Chondrocyte (in vitro differentiated cells): Measurements from ENCODE around the gene KIT. TPM values are rescaled to one million over a fixed set of nuclear protein-coding genes. Genes with fewer than 3 reads are reported as not detected.

ENCODE experiments used
- DNase-seq: peaks from one replicate; pipeline ENCODE4 v3.0.0; 2021; ENCODE audit warnings: mixed read lengths, low spot score
- H3K27ac Mint-ChIP-seq: one replicate; pipeline ENCODE4 v1.8.0; 2021; ENCODE audit warnings: mild to moderate bottlenecking, moderate library complexity, mixed read lengths; ENCODE audit not compliant: unreplicated experiment
- H3K27me3 Mint-ChIP-seq: 2 replicates; pipeline ENCODE4 v1.8.0; 2021; ENCODE audit warnings: low read depth, mixed read lengths
- H3K36me3 Mint-ChIP-seq: 2 replicates; pipeline ENCODE4 v1.8.0; 2021; ENCODE audit warnings: low read depth, mixed read lengths
- H3K4me1 Mint-ChIP-seq: 2 replicates; pipeline ENCODE4 v1.8.0; 2021; ENCODE audit warnings: low read depth, mild to moderate bottlenecking, mixed read lengths
- H3K4me3 Mint-ChIP-seq: one replicate; pipeline ENCODE4 v1.8.0; 2021; ENCODE audit warnings: mild to moderate bottlenecking, moderate library complexity, mixed read lengths; ENCODE audit not compliant: unreplicated experiment
- H3K9me3 Mint-ChIP-seq: 2 replicates; pipeline ENCODE4 v1.8.0; 2021; ENCODE audit warnings: low read depth, mixed read lengths
- total RNA-seq: library from RNA; stranded (reverse); gene quantifications from 3 replicates; pipeline ENCODE4 v1.2.1, GENCODE V29; 2021
- TF ChIP-seq, protein P1 (sequence below): fragments of 200-600 bp; sonication (generic); IDR thresholded peaks from 2 replicates; pipeline ENCODE4 v1.5.0; 2021; ENCODE audit warnings: antibody characterized with exemption, mild to moderate bottlenecking, moderate library complexity

The KIT gene
- total RNA-seq, 1 donor from 2014 or later: 6.7 TPM

DNA sequence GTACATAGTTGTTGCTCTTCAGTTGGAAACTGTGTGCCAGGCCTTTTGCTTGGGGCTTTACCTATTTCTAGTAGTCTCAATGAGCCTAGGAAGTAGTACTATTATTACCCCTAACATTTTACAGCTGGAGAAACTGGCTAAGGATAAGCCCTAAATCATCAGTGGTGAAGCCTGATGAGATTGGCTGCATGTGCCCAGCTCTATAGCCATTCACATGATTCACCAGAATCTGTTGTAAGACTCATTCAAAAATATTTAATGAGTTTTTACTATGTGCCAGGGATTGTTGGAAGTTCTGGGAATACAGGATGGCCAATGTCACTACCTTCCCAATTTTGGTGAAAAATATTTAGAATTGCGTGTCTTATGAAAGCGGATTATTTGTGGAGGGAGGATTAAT lies 2.8 kb downstream of the KIT start:
- TF ChIP-seq, protein P1, sequence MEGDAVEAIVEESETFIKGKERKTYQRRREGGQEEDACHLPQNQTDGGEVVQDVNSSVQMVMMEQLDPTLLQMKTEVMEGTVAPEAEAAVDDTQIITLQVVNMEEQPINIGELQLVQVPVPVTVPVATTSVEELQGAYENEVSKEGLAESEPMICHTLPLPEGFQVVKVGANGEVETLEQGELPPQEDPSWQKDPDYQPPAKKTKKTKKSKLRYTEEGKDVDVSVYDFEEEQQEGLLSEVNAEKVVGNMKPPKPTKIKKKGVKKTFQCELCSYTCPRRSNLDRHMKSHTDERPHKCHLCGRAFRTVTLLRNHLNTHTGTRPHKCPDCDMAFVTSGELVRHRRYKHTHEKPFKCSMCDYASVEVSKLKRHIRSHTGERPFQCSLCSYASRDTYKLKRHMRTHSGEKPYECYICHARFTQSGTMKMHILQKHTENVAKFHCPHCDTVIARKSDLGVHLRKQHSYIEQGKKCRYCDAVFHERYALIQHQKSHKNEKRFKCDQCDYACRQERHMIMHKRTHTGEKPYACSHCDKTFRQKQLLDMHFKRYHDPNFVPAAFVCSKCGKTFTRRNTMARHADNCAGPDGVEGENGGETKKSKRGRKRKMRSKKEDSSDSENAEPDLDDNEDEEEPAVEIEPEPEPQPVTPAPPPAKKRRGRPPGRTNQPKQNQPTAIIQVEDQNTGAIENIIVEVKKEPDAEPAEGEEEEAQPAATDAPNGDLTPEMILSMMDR: no peak
- H3K36me3 Mint-ChIP-seq: no peaks in the 10 kb centered on the region
- no peaks in the 10 kb centered on the region for H3K9me3 Mint-ChIP-seq
- H3K4me3 Mint-ChIP-seq: no peak overlapping the region
- H3K4me1 Mint-ChIP-seq: peaks cover 46% of the 10 kb centered on the region
- no peak for DNase-seq
- peak overlapping the region; percentile 78 for H3K27ac Mint-ChIP-seq
- H3K27me3 Mint-ChIP-seq: no peaks in the 10 kb centered on the region

DNA sequence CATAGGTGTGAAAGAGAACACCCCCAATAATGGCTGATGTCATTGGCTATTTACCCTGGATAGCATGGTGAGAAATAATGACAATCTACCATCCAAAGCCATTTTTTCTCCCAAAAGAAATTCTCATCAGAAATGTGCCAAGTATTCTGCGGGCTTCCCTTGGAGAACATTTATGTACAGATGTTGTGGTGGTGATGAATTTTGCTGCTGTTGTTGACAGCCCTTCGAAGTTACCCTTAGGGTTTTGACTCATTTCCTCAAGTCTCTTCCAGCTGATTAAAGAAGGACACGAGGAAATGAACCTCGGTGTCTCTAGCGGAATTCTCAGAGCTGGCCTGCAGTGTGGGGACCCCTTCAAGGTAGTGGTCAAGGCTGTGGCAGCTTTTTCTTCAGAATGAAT lies 3.4 kb downstream of the KIT start:
- peaks cover 46% of the 10 kb centered on the region for H3K4me1 Mint-ChIP-seq
- H3K27me3 Mint-ChIP-seq: no peaks in the 10 kb centered on the region
- no peak overlapping the region for H3K4me3 Mint-ChIP-seq
- TF ChIP-seq, protein P1: no peak
- peak overlapping the region; percentile 85 for H3K27ac Mint-ChIP-seq
- no peaks in the 10 kb centered on the region for H3K9me3 Mint-ChIP-seq
- DNase-seq: no peak
- no peaks in the 10 kb centered on the region for H3K36me3 Mint-ChIP-seq

DNA sequence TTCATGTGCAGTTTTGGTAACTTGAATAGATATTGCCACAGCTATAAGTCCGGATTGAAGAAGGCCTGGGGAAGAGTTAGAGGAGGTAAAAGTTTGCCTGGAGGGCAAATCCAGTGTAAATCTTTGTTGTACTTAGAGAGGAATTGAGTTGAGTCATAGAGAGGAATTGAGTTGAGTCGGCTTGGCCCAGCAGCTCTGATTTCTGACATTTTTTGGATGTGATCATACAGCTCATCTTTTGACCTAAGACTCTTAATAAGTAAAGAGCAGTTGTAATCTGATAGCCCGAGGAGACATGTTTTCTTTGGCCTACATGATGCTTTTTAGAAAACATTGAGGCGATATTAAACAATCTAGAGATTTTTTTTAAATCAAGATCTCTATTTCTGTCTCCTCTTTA lies 3.9 kb downstream of the KIT start:
- H3K4me3 Mint-ChIP-seq: no peak overlapping the region
- H3K27me3 Mint-ChIP-seq: no peaks in the 10 kb centered on the region
- DNase-seq: no peak
- no peaks in the 10 kb centered on the region for H3K9me3 Mint-ChIP-seq
- H3K27ac Mint-ChIP-seq: peak overlapping the region; percentile 85
- TF ChIP-seq, protein P1: no peak
- H3K4me1 Mint-ChIP-seq: peaks cover 46% of the 10 kb centered on the region
- no peaks in the 10 kb centered on the region for H3K36me3 Mint-ChIP-seq

DNA sequence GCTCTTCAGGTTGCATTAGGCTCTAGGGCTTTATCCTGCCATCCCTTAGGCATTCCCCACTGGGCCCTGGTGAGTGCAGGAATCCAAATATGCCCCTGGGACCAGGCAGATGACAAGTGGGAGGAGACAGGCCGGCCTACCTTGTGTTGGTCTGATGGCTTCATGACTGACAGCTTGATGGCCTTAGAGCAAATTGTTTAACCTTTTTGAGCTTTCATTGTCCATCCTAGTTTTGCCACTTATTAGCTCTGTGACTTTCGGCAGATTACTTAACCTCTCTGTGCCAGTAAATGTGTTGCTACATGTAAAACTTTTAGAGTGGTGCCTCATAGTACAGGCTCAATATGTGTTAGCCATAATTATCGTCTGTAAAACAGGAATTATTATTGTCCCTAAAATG lies 4.4 kb downstream of the KIT start:
- Mint-ChIP-seq H3K27ac (no peak overlapping the region), H3K4me1 (peaks cover 43% of the 10 kb centered on the region), H3K36me3 (no peaks in the 10 kb centered on the region), H3K27me3 (no peaks in the 10 kb centered on the region), H3K4me3 (no peak overlapping the region), H3K9me3 (no peaks in the 10 kb centered on the region)
- TF ChIP-seq, protein P1: no peak
- DNase-seq: no peak

DNA sequence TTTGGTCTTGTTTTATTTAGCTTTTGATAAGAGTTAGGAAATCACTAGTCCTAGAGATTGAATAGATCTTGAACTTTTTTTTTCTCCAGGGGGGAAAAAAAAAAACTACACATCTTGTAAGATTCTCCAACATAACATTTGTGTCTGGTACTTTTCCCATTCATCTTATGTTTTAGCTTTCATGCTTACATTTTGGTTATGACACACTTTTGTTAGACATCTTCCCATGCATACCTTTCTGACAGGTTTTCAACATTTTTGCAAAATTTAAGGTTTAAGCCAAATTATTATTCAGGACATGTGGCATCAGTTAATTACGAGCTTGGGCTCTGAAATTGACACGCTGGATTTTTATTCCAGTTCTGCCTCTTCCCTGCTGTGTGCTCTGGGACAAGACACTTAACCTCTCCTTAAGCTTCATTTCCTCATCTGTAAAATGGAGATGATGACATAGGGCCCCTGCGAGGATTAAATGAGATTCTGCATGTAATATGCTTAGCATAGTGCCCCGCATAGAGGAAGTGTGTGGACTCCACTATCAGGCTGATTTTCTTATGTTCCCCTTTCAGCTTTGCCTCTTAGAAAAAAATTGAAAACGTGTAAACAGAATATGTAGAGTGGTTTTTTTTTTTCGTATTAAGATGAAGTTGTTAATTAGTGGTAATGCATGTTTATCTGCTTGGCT lies 5.3 kb downstream of the KIT start:
- no peak overlapping the region for H3K27ac Mint-ChIP-seq
- H3K27me3 Mint-ChIP-seq: no peaks in the 10 kb centered on the region
- no peaks in the 10 kb centered on the region for H3K9me3 Mint-ChIP-seq
- TF ChIP-seq, protein P1: no peak
- no peak overlapping the region for H3K4me3 Mint-ChIP-seq
- no peak for DNase-seq
- H3K36me3 Mint-ChIP-seq: no peaks in the 10 kb centered on the region
- H3K4me1 Mint-ChIP-seq: peaks cover 42% of the 10 kb centered on the region
